ENCODE data around the gene KAZN.

Gene KAZN

GRCh38 chr1:14769486-14770274 is 171.2 kb downstream of the KAZN start:
- no peak for DNase-seq (ENCODE audit: low read depth in 2 of 2)

GRCh38 chr1:14773396-14774025 is 175.0 kb downstream of the KAZN start:
- no peak for DNase-seq (ENCODE audit: low read depth in 2 of 2)

- no peak for DNase-seq (ENCODE audit: low read depth in 2 of 2)
Measured at GRCh38 chr1:14774225-14774624, 175.7 kb downstream of the KAZN start.

- DNase-seq (ENCODE audit: low read depth in 2 of 2): no peak
Measured at GRCh38 chr1:14774988-14775387, 176.5 kb downstream of the KAZN start.

GRCh38 chr1:14775434-14775833 is 176.9 kb downstream of the KAZN start:
- no peak for DNase-seq (ENCODE audit: low read depth in 2 of 2)

- no peak for DNase-seq (ENCODE audit: low read depth in 2 of 2)
Measured at GRCh38 chr1:14777516-14778506, 179.3 kb downstream of the KAZN start.

- no peak for DNase-seq (ENCODE audit: low read depth in 2 of 2)
Measured at GRCh38 chr1:14778541-14778897, 180.0 kb downstream of the KAZN start.

GRCh38 chr1:14778898-14779865 is 180.7 kb downstream of the KAZN start:
- DNase-seq (ENCODE audit: low read depth in 2 of 2): no peak

GRCh38 chr1:14780271-14780670 is 181.8 kb downstream of the KAZN start:
- peak; percentile 13 to 14 for DNase-seq (ENCODE audit: low read depth in 2 of 2)

GRCh38 chr1:14781811-14782210 is 183.3 kb downstream of the KAZN start:
- no peak for DNase-seq (ENCODE audit: low read depth in 2 of 2)

GRCh38 chr1:14782741-14783591 is 184.5 kb downstream of the KAZN start:
- no peak for DNase-seq (ENCODE audit: low read depth in 2 of 2)

- no peak for DNase-seq (ENCODE audit: low read depth in 2 of 2)
Measured at GRCh38 chr1:14783592-14783886, 185.1 kb downstream of the KAZN start.

- DNase-seq (ENCODE audit: low read depth in 2 of 2): no peak
Measured at GRCh38 chr1:14784790-14785773, 186.6 kb downstream of the KAZN start.

- DNase-seq (ENCODE audit: low read depth in 2 of 2): no peak
Measured at GRCh38 chr1:14786109-14786675, 187.7 kb downstream of the KAZN start.

GRCh38 chr1:14786681-14787080 is 188.2 kb downstream of the KAZN start:
- no peak for DNase-seq (ENCODE audit: low read depth in 2 of 2)

GRCh38 chr1:14787604-14788003 is 189.1 kb downstream of the KAZN start:
- DNase-seq (ENCODE audit: low read depth in 2 of 2): no peak

- DNase-seq (ENCODE audit: low read depth in 2 of 2): peak in 1 of 2 experiments; percentile 16
Measured at GRCh38 chr1:14788080-14788479, 189.6 kb downstream of the KAZN start.

- DNase-seq (ENCODE audit: low read depth in 2 of 2): no peak
Measured at GRCh38 chr1:14790982-14791381, 192.5 kb downstream of the KAZN start.

- no peak for DNase-seq (ENCODE audit: low read depth in 2 of 2)
Measured at GRCh38 chr1:14791654-14792053, 193.2 kb downstream of the KAZN start.
